WTC11 (cell line): ENCODE measurements around the gene UBAP2L. TPM values are rescaled to one million over a fixed set of nuclear protein-coding genes. Genes with fewer than 3 reads are reported as not detected.

Experiments
- ATAC-seq: fragments of 200-7000 bp; cut with Tn5 transposase; 2 replicates; pipeline ENCODE4 v1.10.0; 2021; ENCODE audit warnings: mild to moderate bottlenecking, moderate library complexity
- CTCF ChIA-PET: fragments of 300-600 bp; sonication (Branson Sonifier 250); formaldehyde crosslinking; loops from one replicate; lab custom pipeline; 2021; ENCODE audit warnings: antibody characterized with exemption; lab: Charles Lee
- POLR2A ChIA-PET: fragments of 350-600 bp; sonication (Branson Sonifier 250); formaldehyde crosslinking; loops from one replicate; lab custom pipeline; 2021; ENCODE audit warnings: antibody characterized with exemption; lab: Charles Lee
- DNase-seq: peaks from one replicate; pipeline ENCODE4 v3.0.0; 2021; ENCODE audit warnings: low spot score
- H3K27ac Mint-ChIP-seq: 2 replicates; pipeline ENCODE4 v1.8.0; 2021; ENCODE audit warnings: mixed read lengths
- H3K27me3 Mint-ChIP-seq: 2 replicates; pipeline ENCODE4 v1.8.0; 2021; ENCODE audit warnings: low read depth, mild to moderate bottlenecking, moderate library complexity, mixed read lengths
- H3K36me3 Mint-ChIP-seq: 2 replicates; pipeline ENCODE4 v1.8.0; 2021; ENCODE audit warnings: mixed read lengths
- H3K4me1 Mint-ChIP-seq: 2 replicates; pipeline ENCODE4 v1.8.0; 2022; ENCODE audit warnings: mixed read lengths
- H3K4me3 Mint-ChIP-seq: 2 replicates; pipeline ENCODE4 v1.8.0; 2021; ENCODE audit warnings: mild to moderate bottlenecking, moderate library complexity, mixed read lengths
- H3K9me3 Mint-ChIP-seq: 2 replicates; pipeline ENCODE4 v1.8.0; 2021; ENCODE audit warnings: mixed read lengths
- EMX1 ChIP-seq: fragments of 250-450 bp; sonication (Bioruptor Pico); IDR thresholded peaks from 2 replicates; pipeline ENCODE4 v1.8.0; 2021; ENCODE audit warnings: mild to moderate bottlenecking
- ESRRA ChIP-seq: sonication (generic); formaldehyde crosslinking; IDR thresholded peaks from 2 replicates; pipeline ENCODE4 v1.8.1; 2022; ENCODE audit warnings: mild to moderate bottlenecking, missing genetic modification reagents, borderline replicate concordance
- FOXP1 ChIP-seq: sonication (generic); formaldehyde crosslinking; IDR thresholded peaks from 2 replicates; pipeline ENCODE4 v1.8.0; 2022; ENCODE audit warnings: missing genetic modification reagents, mild to moderate bottlenecking, moderate library complexity, borderline replicate concordance
- GABPB1 ChIP-seq: sonication (generic); formaldehyde crosslinking; IDR thresholded peaks from 2 replicates; pipeline ENCODE4 v1.8.1; 2023; ENCODE audit warnings: mild to moderate bottlenecking, missing genetic modification reagents
- JUN ChIP-seq: sonication (generic); formaldehyde crosslinking; IDR thresholded peaks from 2 replicates; pipeline ENCODE4 v1.8.0; 2023; ENCODE audit warnings: mild to moderate bottlenecking, missing genetic modification reagents
- MYBL2 ChIP-seq: sonication (generic); formaldehyde crosslinking; IDR thresholded peaks from 2 replicates; pipeline ENCODE4 v1.8.1; 2023; ENCODE audit warnings: mild to moderate bottlenecking, moderate library complexity, missing genetic modification reagents
- NFE2L1 ChIP-seq: sonication (generic); formaldehyde crosslinking; IDR thresholded peaks from 2 replicates; pipeline ENCODE4 v1.8.1; 2023; ENCODE audit warnings: missing genetic modification reagents
- NFYB ChIP-seq: sonication (generic); formaldehyde crosslinking; conservative IDR thresholded peaks from 2 replicates; pipeline ENCODE4 v1.8.0; 2022; ENCODE audit warnings: low read depth, missing genetic modification reagents
- NR3C1 ChIP-seq: sonication (generic); formaldehyde crosslinking; conservative IDR thresholded peaks from 2 replicates; pipeline ENCODE4 v1.8.1; 2023; ENCODE audit warnings: low read depth, mild to moderate bottlenecking, missing genetic modification reagents
- PREB ChIP-seq: sonication (generic); formaldehyde crosslinking; IDR thresholded peaks from 2 replicates; pipeline ENCODE4 v1.8.1; 2022; ENCODE audit warnings: mild to moderate bottlenecking, missing genetic modification reagents, moderate library complexity, borderline replicate concordance
- SMAD4 ChIP-seq: sonication (generic); formaldehyde crosslinking; IDR thresholded peaks from 2 replicates; pipeline ENCODE4 v1.8.0; 2022; ENCODE audit warnings: mild to moderate bottlenecking, missing genetic modification reagents
- TCF7 ChIP-seq: sonication (generic); formaldehyde crosslinking; IDR thresholded peaks from 2 replicates; pipeline ENCODE4 v1.8.0; 2022; ENCODE audit warnings: mild to moderate bottlenecking, low read depth, missing genetic modification reagents, moderate library complexity
- TEAD4 ChIP-seq: sonication (generic); formaldehyde crosslinking; IDR thresholded peaks from 2 replicates; pipeline ENCODE4 v1.8.0; 2022; ENCODE audit warnings: mild to moderate bottlenecking, missing genetic modification reagents
- ZMAT4 ChIP-seq: fragments of 250-450 bp; sonication (Bioruptor Pico); IDR thresholded peaks from 2 replicates; pipeline ENCODE4 v1.9.0; 2021; ENCODE audit warnings: mild to moderate bottlenecking
- ZNF416 ChIP-seq: fragments of 250-450 bp; sonication (Bioruptor Pico); IDR thresholded peaks from 2 replicates; pipeline ENCODE4 v1.9.0; 2021; ENCODE audit warnings: mild to moderate bottlenecking, inconsistent platforms
- total RNA-seq: library from RNA; stranded (reverse); gene quantifications from 3 replicates; pipeline ENCODE4 v1.2.3, GENCODE V29; 2021
- TF ChIP-seq, protein P1 (sequence below): sonication (generic); formaldehyde crosslinking; IDR thresholded peaks from 2 replicates; pipeline ENCODE4 v1.8.0; 2023; ENCODE audit warnings: missing genetic modification reagents, mild to moderate bottlenecking, borderline replicate concordance
- TF ChIP-seq, protein P2 (sequence below): sonication (generic); formaldehyde crosslinking; IDR thresholded peaks from 2 replicates; pipeline ENCODE4 v1.8.1; 2022; ENCODE audit warnings: low read depth, missing genetic modification reagents, borderline replicate concordance
- TF ChIP-seq, protein P3 (sequence below): sonication (generic); formaldehyde crosslinking; conservative IDR thresholded peaks from 2 replicates; pipeline ENCODE4 v1.8.1; 2023; ENCODE audit warnings: mild to moderate bottlenecking, low read depth, missing genetic modification reagents, moderate library complexity

The UBAP2L gene
- total RNA-seq, 1 experiment from 2014 or later: 205 TPM

DNA sequence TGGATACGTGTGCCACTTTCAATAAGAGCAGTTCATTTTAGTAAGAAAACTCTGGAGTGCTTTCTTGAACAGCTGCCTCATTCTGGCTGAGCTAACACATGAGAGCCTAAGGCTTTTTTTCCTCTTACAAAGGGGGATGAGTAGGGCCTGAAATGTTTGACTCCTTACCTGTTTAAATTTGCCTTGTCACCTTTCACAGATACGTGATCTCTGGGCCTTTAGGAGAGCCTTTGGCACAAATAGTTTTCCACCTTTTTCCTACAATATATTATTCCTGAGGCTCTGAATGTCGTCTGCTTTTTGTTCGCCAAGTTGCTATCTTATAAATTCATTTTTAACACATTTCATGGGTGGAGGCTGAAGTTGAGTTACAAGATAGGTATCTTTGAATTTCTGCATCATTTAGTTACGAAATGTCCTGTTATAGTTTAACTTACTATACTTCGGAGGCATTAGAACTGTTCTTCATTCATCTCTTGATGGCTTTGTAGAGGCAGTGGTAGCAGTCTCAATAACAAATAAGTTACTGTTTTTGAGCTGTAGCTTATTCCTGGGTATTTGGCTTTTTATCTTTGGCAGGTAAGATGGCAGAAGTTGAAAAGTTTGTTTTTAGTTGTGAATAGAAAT is 17.2 kb downstream of the UBAP2L start:
- Mint-ChIP-seq H3K27me3 (no peaks in the 10 kb centered on the region), H3K4me3 (no peak overlapping the region), H3K4me1 (no peaks in the 10 kb centered on the region), H3K27ac (peak overlapping the region; percentile 69; the same call in 1 of the 2 replicates), H3K9me3 (no peaks in the 10 kb centered on the region), H3K36me3 (peaks cover 88% of the 10 kb centered on the region)
- CTCF ChIA-PET: interaction anchor here (0.9 kb wide), 1 partner anchor 38 kb away, joined by 3 read pairs; no protein-coding TSS in a partner anchor
- ATAC-seq (no peak), DNase-seq (no peak)
- POLR2A ChIA-PET: no interaction called here
- TF ChIP-seq ZMAT4 (no peak), EMX1 (CRISPR knock-in tag) (no peak), ESRRA (CRISPR knock-in tag) (no peak), TCF7 (CRISPR knock-in tag) (no peak), TEAD4 (CRISPR knock-in tag) (no peak), GABPB1 (CRISPR knock-in tag) (no peak), PREB (CRISPR knock-in tag) (no peak)

- TF ChIP-seq MYBL2 (CRISPR knock-in tag) (no peak), SMAD4 (CRISPR knock-in tag) (no peak), NFE2L1 (CRISPR knock-in tag) (no peak), JUN (no peak), GABPB1 (CRISPR knock-in tag) (no peak), ZNF416 (no peak), TCF7 (CRISPR knock-in tag) (no peak), NR3C1 (CRISPR knock-in tag) (no peak)
- TF ChIP-seq, protein P1, sequence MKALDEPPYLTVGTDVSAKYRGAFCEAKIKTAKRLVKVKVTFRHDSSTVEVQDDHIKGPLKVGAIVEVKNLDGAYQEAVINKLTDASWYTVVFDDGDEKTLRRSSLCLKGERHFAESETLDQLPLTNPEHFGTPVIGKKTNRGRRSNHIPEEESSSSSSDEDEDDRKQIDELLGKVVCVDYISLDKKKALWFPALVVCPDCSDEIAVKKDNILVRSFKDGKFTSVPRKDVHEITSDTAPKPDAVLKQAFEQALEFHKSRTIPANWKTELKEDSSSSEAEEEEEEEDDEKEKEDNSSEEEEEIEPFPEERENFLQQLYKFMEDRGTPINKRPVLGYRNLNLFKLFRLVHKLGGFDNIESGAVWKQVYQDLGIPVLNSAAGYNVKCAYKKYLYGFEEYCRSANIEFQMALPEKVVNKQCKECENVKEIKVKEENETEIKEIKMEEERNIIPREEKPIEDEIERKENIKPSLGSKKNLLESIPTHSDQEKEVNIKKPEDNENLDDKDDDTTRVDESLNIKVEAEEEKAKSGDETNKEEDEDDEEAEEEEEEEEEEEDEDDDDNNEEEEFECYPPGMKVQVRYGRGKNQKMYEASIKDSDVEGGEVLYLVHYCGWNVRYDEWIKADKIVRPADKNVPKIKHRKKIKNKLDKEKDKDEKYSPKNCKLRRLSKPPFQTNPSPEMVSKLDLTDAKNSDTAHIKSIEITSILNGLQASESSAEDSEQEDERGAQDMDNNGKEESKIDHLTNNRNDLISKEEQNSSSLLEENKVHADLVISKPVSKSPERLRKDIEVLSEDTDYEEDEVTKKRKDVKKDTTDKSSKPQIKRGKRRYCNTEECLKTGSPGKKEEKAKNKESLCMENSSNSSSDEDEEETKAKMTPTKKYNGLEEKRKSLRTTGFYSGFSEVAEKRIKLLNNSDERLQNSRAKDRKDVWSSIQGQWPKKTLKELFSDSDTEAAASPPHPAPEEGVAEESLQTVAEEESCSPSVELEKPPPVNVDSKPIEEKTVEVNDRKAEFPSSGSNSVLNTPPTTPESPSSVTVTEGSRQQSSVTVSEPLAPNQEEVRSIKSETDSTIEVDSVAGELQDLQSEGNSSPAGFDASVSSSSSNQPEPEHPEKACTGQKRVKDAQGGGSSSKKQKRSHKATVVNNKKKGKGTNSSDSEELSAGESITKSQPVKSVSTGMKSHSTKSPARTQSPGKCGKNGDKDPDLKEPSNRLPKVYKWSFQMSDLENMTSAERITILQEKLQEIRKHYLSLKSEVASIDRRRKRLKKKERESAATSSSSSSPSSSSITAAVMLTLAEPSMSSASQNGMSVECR: no peak
- TF ChIP-seq, protein P2, sequence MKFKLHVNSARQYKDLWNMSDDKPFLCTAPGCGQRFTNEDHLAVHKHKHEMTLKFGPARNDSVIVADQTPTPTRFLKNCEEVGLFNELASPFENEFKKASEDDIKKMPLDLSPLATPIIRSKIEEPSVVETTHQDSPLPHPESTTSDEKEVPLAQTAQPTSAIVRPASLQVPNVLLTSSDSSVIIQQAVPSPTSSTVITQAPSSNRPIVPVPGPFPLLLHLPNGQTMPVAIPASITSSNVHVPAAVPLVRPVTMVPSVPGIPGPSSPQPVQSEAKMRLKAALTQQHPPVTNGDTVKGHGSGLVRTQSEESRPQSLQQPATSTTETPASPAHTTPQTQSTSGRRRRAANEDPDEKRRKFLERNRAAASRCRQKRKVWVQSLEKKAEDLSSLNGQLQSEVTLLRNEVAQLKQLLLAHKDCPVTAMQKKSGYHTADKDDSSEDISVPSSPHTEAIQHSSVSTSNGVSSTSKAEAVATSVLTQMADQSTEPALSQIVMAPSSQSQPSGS: no peak
- TF ChIP-seq, all 79 proteins: peak for 0
Measured at GRCh38 chr1:154239491-154239890, 18.7 kb downstream of the UBAP2L start.

GRCh38 chr1:154240294-154240833 is 19.6 kb downstream of the UBAP2L start:
- DNase-seq: no peak
- POLR2A ChIA-PET: no interaction called here
- Mint-ChIP-seq H3K27me3 (no peaks in the 10 kb centered on the region), H3K27ac (no peak overlapping the region), H3K4me3 (no peak overlapping the region), H3K36me3 (peaks cover 92% of the 10 kb centered on the region), H3K4me1 (no peaks in the 10 kb centered on the region), H3K9me3 (no peaks in the 10 kb centered on the region)
- CTCF ChIA-PET: no interaction called here
- ATAC-seq: no peak
- TF ChIP-seq EMX1 (CRISPR knock-in tag): no peak
- no peak for TF ChIP-seq FOXP1
- TF ChIP-seq, protein P2: no peak
- TF ChIP-seq NR3C1 (CRISPR knock-in tag): no peak
- no peak for TF ChIP-seq JUN
- no peak for TF ChIP-seq NFYB
- TF ChIP-seq, protein P3, sequence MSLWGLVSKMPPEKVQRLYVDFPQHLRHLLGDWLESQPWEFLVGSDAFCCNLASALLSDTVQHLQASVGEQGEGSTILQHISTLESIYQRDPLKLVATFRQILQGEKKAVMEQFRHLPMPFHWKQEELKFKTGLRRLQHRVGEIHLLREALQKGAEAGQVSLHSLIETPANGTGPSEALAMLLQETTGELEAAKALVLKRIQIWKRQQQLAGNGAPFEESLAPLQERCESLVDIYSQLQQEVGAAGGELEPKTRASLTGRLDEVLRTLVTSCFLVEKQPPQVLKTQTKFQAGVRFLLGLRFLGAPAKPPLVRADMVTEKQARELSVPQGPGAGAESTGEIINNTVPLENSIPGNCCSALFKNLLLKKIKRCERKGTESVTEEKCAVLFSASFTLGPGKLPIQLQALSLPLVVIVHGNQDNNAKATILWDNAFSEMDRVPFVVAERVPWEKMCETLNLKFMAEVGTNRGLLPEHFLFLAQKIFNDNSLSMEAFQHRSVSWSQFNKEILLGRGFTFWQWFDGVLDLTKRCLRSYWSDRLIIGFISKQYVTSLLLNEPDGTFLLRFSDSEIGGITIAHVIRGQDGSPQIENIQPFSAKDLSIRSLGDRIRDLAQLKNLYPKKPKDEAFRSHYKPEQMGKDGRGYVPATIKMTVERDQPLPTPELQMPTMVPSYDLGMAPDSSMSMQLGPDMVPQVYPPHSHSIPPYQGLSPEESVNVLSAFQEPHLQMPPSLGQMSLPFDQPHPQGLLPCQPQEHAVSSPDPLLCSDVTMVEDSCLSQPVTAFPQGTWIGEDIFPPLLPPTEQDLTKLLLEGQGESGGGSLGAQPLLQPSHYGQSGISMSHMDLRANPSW: no peak

More at GRCh38 chr1:154239491-154239890, 18.7 kb downstream of the UBAP2L start:
- H3K27ac Mint-ChIP-seq: peak overlapping the region; percentile 13
- ATAC-seq: no peak
- no peak overlapping the region for H3K4me3 Mint-ChIP-seq
- H3K27me3 Mint-ChIP-seq: no peaks in the 10 kb centered on the region
- H3K4me1 Mint-ChIP-seq: no peaks in the 10 kb centered on the region
- no peaks in the 10 kb centered on the region for H3K9me3 Mint-ChIP-seq
- no peak for DNase-seq
- ChIA-PET CTCF (no interaction called here), POLR2A (no interaction called here)
- peaks cover 92% of the 10 kb centered on the region for H3K36me3 Mint-ChIP-seq
